ENCODE measurements around the gene HSDL2.

The HSDL2 gene

DNA sequence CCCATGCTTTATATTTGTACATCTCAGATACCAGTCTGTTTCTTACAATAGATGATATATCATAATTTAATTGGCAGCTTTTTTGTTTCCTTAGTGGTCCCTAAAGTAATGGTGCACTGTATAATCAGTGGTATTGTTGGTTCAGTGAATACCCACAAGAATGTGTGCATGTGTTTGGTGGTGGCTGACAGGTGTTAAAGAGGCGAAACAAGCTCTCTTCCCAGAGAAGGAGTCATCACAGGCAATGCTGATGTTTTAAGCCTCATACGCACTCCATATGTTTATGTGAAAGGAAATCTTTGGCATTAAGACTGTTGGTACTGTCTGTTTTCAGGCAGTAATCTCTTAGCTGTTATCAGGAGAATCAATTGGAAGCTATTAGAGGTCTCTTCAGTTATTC is 57.5 kb downstream of the HSDL2 start:
- TF ChIP-seq, protein P1, sequence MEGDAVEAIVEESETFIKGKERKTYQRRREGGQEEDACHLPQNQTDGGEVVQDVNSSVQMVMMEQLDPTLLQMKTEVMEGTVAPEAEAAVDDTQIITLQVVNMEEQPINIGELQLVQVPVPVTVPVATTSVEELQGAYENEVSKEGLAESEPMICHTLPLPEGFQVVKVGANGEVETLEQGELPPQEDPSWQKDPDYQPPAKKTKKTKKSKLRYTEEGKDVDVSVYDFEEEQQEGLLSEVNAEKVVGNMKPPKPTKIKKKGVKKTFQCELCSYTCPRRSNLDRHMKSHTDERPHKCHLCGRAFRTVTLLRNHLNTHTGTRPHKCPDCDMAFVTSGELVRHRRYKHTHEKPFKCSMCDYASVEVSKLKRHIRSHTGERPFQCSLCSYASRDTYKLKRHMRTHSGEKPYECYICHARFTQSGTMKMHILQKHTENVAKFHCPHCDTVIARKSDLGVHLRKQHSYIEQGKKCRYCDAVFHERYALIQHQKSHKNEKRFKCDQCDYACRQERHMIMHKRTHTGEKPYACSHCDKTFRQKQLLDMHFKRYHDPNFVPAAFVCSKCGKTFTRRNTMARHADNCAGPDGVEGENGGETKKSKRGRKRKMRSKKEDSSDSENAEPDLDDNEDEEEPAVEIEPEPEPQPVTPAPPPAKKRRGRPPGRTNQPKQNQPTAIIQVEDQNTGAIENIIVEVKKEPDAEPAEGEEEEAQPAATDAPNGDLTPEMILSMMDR (IDR thresholded peaks at IDR 0.05) = no peak
- Histone ChIP-seq H3K36me3 (peaks cover 73% of the 10 kb centered on the region), H3K27me3 (no peaks in the 10 kb centered on the region), H3K27ac (no peak overlapping the region), H3K4me1 (ENCODE audit: control insufficient read depth in 1 of 2, insufficient read depth in 1 of 2, low read depth in 1 of 2, low read length in 1 of 2) (no peaks in the 10 kb centered on the region), H3K4me3 (ENCODE audit: low read depth in 1 of 2, low read length in 1 of 2) (no peak overlapping the region), H3K9me3 (no peaks in the 10 kb centered on the region)

DNA sequence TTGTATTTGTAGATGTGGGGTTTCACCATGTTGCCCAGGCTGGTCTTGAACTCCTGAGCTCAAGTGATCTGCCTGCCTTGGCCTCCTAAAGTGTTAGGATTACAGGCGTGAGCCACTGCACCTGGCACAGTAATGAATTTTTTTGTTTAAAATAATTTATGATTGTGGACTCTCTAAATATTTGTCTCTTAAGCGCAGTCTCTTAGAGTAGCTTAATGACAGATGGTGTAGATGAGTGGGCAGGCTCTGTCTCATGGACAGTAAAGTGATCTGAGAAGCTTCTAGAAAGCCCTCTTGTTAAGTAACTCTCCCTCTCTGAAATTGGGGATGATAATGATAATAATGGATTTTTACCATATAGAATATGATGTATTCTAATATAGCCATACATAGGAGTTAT is 59.3 kb downstream of the HSDL2 start:
- H3K4me1 ChIP-seq (ENCODE audit: control insufficient read depth in 1 of 2, insufficient read depth in 1 of 2, low read depth in 1 of 2, low read length in 1 of 2) = no peaks in the 10 kb centered on the region
- H3K27ac ChIP-seq = no peak overlapping the region
- H3K27me3 ChIP-seq = no peaks in the 10 kb centered on the region
- H3K4me3 ChIP-seq (ENCODE audit: low read depth in 1 of 2, low read length in 1 of 2) = no peak overlapping the region
- H3K9me3 ChIP-seq = no peaks in the 10 kb centered on the region
- peaks cover 68% of the 10 kb centered on the region for H3K36me3 ChIP-seq
- TF ChIP-seq, protein P1 (IDR thresholded peaks at IDR 0.05) = no peak

DNA sequence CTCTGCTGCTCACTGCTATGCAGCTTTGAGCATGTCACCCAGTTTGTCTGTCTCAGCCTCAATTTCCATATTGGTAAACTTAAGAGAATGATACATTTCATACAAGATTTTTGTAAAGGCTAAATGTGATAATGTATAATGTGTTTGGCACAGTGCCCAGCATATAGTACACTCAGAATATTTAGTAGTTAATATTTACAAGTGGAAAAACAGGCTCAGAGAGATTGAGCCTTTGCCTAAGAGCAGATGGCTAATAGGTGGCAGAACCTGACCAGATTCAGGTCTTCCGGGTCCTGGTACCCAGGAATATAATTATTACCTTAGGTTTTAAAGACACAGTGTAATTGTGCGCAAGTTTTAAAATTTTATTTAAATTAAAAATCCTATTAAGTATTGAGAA is 59.9 kb downstream of the HSDL2 start:
- Histone ChIP-seq H3K27me3 (no peaks in the 10 kb centered on the region), H3K27ac (no peak overlapping the region), H3K4me3 (ENCODE audit: low read depth in 1 of 2, low read length in 1 of 2) (no peak overlapping the region), H3K4me1 (ENCODE audit: control insufficient read depth in 1 of 2, insufficient read depth in 1 of 2, low read depth in 1 of 2, low read length in 1 of 2) (no peaks in the 10 kb centered on the region), H3K36me3 (peaks cover 67% of the 10 kb centered on the region), H3K9me3 (no peaks in the 10 kb centered on the region)
- TF ChIP-seq, protein P1 (IDR thresholded peaks at IDR 0.05) = no peak

DNA sequence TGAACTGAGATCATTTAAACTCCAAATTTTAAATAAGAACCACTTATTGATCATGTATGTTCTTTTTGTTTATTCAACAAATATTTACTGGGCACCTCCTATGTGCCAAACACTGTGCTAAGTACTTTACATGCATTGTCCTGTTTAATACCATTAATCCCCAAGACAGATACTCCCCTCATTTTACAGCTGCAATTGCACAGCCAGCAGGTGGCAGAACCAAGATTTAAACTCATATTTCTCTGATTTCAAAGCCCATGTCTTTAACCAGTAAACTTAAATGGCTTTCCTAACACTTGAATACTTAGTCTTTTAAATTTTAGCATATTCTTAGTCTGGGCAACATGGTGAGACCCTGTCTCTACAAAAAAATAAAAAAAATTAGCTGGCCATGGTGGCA is 63.3 kb downstream of the HSDL2 start:
- Histone ChIP-seq H3K27me3 (no peaks in the 10 kb centered on the region), H3K27ac (no peak overlapping the region), H3K9me3 (no peaks in the 10 kb centered on the region), H3K4me3 (ENCODE audit: low read depth in 1 of 2, low read length in 1 of 2) (no peak overlapping the region), H3K4me1 (ENCODE audit: control insufficient read depth in 1 of 2, insufficient read depth in 1 of 2, low read depth in 1 of 2, low read length in 1 of 2) (peaks cover 25 to 28% of the 10 kb centered on the region in 2 experiments), H3K36me3 (peaks cover 53% of the 10 kb centered on the region)
- TF ChIP-seq, protein P1 (IDR thresholded peaks at IDR 0.05) = no peak

DNA sequence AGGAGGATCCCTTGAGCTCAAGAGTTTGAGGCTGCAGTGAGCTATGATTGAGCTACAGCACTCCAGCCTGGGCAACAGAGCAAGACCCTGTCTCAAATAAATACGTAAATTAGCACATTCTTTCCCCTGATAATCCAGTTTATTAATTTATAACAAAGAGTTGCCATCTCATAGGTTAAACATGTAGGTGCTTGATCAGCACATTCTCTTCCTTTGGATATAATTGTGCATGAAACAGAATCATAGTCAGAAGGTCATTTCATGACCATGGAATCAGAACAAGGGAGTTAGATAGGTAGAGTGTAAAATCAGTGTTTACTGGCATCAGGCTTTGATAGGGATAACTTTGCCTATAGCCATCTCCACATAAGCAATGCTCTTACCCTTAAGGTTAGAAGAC is 63.7 kb downstream of the HSDL2 start:
- TF ChIP-seq, protein P1 (IDR thresholded peaks at IDR 0.05) = no peak

DNA sequence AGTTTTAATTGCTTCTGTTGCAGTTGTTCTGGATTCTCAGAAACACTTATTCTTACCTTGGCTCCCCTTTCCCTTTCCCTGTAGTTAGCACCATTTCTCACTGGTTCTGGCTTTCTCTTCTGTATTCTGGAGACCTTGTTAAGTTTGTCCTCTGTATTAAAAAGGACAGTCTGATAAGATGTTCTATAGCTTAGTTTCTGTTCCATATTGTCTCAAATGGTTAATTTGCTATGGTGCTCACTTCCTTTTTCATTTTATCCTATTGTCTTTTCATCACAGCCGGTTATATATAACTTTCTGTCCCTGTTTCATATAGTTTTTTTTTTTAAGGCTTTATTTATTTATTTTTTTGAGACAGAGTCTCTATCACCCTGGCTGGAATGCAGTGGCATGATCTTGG is 65.3 kb downstream of the HSDL2 start:
- Histone ChIP-seq H3K4me1 (ENCODE audit: control insufficient read depth in 1 of 2, insufficient read depth in 1 of 2, low read depth in 1 of 2, low read length in 1 of 2) (peaks cover 25 to 28% of the 10 kb centered on the region in 2 experiments), H3K27me3 (no peaks in the 10 kb centered on the region), H3K36me3 (peaks cover 35% of the 10 kb centered on the region), H3K9me3 (no peaks in the 10 kb centered on the region), H3K4me3 (ENCODE audit: low read depth in 1 of 2, low read length in 1 of 2) (no peak overlapping the region), H3K27ac (peak overlapping the region; percentile 60)
- TF ChIP-seq, protein P1 (IDR thresholded peaks at IDR 0.05) = no peak

More for the DNA sequence above, 63.7 kb downstream of the HSDL2 start:
- Histone ChIP-seq H3K36me3 (peaks cover 51% of the 10 kb centered on the region), H3K4me3 (ENCODE audit: low read depth in 1 of 2, low read length in 1 of 2) (no peak overlapping the region), H3K9me3 (no peaks in the 10 kb centered on the region), H3K27ac (no peak overlapping the region), H3K4me1 (ENCODE audit: control insufficient read depth in 1 of 2, insufficient read depth in 1 of 2, low read depth in 1 of 2, low read length in 1 of 2) (peaks cover 25 to 28% of the 10 kb centered on the region in 2 experiments), H3K27me3 (no peaks in the 10 kb centered on the region)

All from neutrophil (primary cell).